NCI-H128 (cell line): ENCODE data around the gene ODAD2.
"Not testable (repeated sequence)": the region's sequence is repeated elsewhere in the genome, so short reads cannot be mapped to it uniquely, and the experiment has no call there.

Source experiments
- DNase-seq: peaks from one replicate; lab custom pipeline; 2025; ENCODE audit not compliant: unreplicated experiment; lab: John Stamatoyannopoulos, UW

ODAD2 gene

GRCh38 chr10:27998954-27999275, at the start of gene ODAD2:
Gene ODAD2, minus strand, starts transcription at chr10:27999079. Its CDS starts 3,937 bp downstream, at chr10:27995142.
- no peak for DNase-seq

- no peak for DNase-seq
These were observed 48.2 kb upstream of the ODAD2 start for GRCh38 chr10:28047061-28047460.

DNA sequence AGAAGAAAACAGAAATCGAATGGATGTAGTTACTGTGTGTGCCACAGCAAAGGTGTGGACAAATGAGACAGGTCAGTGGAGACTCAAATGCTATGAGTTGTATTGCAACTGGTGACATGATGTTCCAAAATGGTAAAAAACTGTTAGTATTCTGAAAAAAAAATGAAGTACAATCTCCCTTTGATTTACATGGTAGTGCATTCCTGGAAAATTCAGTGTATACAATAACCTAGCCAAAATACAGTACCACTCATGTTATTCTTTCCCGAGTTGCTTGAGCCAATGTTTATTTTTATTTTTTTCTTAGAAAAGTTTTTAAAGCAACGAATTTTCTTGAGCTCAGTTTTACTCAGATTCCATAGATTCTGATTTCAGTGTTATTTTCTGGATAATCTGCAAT, 47.7 kb upstream of the ODAD2 start:
- no peak for DNase-seq

DNA sequence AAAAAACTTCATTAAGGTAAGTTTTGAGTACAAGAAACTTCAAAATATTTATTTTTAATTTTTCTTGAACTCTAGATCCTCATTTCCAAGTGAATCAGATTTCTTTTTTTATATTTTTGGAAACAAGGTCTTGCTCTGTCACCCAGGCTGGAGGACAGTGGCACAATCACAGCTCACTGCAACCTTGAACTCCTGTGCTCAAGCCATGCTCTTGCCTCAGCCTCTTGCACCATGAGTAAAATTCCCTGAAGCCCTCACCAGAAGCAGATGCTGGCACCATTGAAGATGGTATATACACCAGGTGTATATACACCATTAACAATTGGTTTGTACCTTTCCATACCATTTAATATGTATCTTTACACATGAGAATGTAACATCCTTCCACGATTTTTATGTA, 45.1 kb upstream of the ODAD2 start:
- DNase-seq: no peak

DNA sequence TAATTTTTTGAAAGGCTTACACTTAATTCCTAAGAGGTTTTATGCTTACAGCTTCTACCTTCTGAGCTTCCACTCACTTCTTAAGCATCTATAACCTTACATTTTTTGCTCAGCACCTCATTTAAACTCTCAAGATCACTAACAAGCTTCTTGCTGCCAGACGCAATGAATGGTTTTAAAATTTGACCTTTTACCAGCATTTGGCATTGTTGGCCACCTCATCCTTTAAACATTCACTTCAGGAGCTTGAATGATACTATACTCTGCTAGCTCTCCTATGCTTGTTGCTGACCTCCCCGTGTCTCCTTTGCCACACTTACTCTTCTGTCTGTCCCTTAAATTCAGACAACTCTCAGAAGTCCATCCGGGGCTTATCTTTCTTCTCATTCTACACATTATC, 37.7 kb upstream of the ODAD2 start:
- DNase-seq: no peak

GRCh38 chr10:28020993-28021982, 22.4 kb upstream of the ODAD2 start:
- no peak for DNase-seq

DNA sequence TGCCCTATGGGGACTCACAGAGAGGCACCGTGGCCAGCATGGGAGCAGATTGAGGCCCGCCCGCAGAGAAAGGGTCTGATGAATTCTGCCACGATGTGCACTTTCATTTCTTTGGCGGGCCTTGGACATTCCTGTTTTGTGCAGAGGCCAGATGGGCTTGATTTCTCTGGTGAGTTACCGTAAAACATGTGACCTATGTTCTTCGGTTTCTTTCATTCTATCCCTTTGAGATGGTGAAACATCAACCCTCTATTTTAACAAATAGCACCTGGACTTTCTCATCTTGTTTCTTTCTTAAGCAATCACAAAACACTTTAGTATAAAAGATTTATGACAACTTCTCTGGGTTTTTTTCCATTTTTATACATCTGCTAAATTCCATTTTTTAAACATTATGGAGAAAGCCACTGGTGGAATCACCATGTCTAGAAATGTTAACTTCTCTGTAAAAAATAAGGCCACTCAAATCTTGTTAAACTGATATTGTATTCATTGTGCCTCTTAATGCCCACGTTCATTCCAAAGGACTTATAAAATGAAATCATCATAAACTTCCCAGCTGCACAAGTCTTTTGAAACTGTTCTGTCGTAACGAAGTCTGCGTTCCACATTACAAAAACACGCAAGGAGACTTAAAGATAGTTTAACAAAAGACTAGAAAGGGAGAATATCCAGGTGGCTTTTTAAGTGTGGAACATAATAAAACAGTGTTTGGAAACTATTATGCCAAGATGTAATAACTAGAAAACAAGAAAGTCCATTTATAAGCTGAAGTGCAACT, 21.4 kb upstream of the ODAD2 start:
- DNase-seq: no peak

- no peak for DNase-seq
These were observed 15.8 kb upstream of the ODAD2 start for GRCh38 chr10:28014651-28015050.

DNA sequence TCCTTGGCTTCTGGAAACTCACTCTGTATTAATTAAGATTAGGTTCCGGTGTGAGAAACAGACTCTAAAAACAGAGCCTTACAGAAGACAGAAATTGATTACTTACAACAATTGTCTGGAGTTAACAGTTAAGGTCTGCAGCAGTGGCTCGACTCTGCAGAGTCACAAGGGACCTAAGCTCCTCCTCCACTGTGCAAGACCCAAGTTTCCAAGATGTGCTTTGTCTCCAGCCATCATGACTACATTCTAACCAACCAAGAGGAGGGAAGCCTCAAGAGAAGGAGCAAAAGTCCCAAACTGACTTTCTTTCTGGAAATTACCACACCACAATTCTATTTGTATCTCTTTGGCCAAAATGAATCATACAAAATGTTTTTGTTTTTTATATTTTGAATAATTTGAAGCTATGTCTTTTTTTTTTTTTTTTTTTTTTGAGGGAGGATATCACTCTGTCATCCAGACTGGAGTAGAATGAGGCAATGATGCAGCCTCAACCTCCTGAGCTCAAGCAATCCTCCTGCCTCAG, 14.2 kb upstream of the ODAD2 start:
- no peak for DNase-seq

GRCh38 chr10:28010821-28011220, 11.9 kb upstream of the ODAD2 start:
- no peak for DNase-seq

- no peak for DNase-seq
These were observed 9.2 kb upstream of the ODAD2 start for GRCh38 chr10:28008054-28008453.

- DNase-seq: no peak
These were observed 2.5 kb upstream of the ODAD2 start for GRCh38 chr10:28001353-28001752.

DNA sequence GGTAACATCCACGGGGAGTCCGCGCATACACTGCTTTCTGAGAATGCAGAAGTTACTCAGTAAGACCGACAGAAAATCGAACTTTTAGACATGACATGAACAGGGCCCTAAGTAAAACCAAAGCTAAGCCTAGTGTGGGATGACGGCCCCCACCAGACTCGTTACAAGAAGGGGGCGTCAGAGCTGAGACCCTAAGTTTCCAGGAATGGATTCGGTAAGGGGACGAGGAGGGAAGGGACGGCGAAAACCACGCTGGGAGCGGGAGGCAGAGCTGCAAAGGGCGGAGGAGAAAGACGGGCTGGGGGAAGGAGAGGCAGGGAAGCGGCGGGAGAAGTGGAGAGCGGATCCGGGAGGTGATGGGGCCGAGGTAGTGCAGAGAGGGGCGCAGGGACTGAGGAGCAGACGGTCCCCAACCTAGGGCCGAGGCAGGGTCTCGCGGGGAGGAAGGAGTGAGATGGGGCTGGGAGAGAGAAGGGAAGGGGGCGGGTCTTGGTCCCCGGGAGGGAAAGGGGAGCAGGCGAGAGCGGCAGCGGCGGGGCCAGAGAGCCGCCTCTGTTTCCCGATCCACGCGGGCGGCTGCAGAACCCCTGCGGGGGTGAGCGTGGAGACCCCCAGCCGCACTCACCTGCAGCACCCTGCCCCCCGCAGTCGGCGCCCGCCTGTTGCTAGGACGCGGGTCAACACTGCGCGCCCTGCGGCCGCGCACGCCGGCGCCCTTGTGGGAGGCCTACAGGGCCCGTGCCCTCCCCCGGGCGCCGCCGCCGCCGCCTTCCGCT, 513 bp downstream of the ODAD2 start:
- no peak for DNase-seq

GRCh38 chr10:27997865-27998177, 1.1 kb downstream of the ODAD2 start:
- DNase-seq: no peak

DNA sequence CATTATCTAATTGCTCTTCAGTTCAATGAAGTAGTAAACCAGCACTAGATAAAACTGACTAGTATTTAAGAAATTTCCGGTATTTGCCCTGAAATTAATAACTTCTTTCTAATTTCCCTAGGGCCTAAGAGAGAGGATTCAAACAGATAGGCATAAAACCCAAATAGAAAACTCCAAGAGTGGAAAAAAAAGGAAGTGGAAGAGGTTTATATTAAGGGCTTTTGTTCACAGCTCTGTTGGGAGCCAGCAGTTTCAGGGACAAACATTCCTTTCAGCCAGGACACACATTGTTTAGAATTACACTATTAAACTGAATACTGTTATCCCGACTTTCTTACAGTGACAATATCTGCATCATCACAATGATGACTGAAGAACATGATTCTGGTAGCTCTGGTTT, 3.6 kb downstream of the ODAD2 start:
- no peak for DNase-seq

GRCh38 chr10:27989357-27989756, 9.5 kb downstream of the ODAD2 start:
- not testable (repeated sequence) for DNase-seq

GRCh38 chr10:27986821-27987220, 12.1 kb downstream of the ODAD2 start:
- no peak for DNase-seq

- no peak for DNase-seq
These were observed 15.9 kb downstream of the ODAD2 start for GRCh38 chr10:27982875-27983543.

DNA sequence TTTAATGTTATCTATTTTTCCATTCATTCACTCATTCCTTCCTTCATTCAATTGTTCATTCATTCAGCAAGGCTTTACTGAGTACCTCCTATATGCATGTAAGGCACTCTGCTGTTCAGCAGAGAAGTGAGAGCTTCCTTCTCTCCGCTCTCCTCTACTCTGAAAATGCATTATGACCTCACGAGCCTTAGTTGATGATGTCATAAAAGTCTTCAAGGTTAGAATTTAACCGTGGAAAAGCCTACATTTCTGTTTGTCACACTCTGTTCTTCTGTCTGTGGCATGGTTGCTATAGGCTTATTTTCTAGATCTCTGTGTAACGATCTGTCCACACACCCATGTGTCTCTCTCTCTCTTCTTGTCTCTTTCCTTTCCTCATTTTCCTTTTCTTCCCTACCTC, 17.1 kb downstream of the ODAD2 start:
- DNase-seq: no peak

- DNase-seq: not testable (repeated sequence)
These were observed 28.1 kb downstream of the ODAD2 start for GRCh38 chr10:27970795-27971194.

DNA sequence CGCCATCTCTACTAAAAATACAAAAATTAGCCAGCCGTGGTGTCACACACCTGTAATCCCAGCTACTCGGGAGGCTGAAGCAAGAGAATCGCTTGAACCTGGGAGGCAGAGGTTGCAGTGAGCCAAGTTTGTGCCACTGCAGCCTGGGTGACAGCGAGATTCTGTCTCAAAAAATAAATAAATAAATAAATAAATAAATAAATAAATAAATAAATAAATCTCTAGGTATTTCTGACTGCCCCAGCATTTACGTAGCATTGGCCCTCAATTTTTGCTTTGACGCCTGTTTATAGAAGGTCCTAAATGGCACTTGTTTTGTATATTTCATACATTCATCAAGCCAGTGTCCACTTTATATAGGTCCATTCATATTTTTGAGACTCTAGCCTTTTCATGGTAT, 28.9 kb downstream of the ODAD2 start:
- DNase-seq: not testable (repeated sequence)
